T follicular helper cell (primary cell): ENCODE measurements around the gene HECW1.
"Not testable (repeated sequence)": the region's sequence is repeated elsewhere in the genome, so short reads cannot be mapped to it uniquely, and the experiment has no call there.

Source experiments
- DNase-seq: peaks from one replicate; pipeline ENCODE4 v3.0.0-alpha.2; 2020; ENCODE audit warnings: low read depth

HECW1 gene

GRCh38 chr7:43573832-43574231 lies 461.4 kb downstream of the HECW1 start:
- DNase-seq: not testable (repeated sequence)

GRCh38 chr7:43575506-43575905 lies 463.1 kb downstream of the HECW1 start:
- no peak for DNase-seq

DNA sequence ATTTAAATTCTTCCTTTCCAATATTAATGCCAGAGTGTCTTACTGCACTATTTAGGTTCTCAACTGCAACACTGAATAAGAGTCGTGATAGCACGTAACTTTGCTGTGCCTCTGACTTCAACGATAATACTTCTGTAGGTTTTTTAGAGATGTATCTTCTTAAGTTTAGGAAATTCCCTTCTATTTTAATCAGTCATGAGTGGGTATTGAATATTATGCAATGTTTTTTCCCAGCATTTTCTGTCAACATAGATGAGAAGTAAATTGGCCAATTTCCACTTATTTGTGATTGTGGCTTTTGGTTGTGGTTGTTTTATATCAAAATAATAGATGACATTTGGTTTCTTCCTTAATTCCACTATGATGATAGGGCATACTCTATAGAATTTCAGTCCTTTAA lies 463.8 kb downstream of the HECW1 start:
- no peak for DNase-seq

GRCh38 chr7:43577485-43577951 lies 465.1 kb downstream of the HECW1 start:
- DNase-seq: no peak

DNA sequence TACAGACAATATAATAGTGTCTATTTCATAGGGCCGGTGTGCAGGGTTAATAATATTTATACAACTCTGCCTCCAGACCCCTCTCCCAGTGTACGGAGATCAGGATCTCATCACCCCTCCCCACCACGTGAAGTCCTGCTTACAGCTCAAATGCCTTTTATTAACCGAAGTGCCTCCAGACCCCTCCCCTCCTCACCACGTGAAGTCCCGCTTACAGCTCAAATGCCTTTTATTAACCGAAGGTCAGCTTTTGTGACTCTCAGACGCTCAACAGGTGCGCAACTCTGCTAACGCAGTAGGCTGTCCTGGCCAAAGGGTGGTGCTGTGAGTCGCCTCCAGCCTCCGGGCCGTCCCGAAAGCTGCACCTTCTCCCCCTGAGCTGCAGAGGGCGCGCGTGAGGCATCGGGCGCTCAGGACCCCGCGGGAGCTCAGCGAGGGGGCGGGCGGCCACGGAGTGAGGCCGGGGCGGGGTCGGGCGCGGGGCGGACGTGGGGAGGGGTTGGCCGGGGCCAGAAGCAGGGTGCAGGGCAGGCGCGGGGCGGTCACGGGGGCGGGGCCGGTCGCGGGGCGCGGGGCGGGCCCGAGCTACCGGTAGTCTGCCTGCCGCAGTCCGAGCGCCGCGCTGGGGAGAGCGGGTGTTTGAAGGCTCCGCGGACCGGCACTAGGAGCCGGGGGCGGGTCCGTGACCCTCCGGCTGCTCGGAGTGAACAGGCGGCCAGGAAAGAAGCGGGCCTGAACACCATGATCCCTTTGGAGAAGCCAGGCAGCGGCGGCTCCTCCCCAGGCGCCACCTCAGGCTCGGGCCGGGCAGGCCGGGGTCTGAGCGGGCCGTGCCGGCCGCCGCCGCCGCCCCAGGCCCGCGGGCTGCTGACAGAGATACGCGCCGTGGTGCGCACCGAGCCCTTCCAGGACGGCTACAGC lies 470.3 kb downstream of the HECW1 start, which contains the start of gene STK17A:
TSS of gene STK17A (plus strand) at position 606 of the 921 bp plus-strand sequence. CDS start at position 742, 136 bp downstream.
- DNase-seq: peak; percentile 91

- peak; percentile 59 for DNase-seq
These were observed 471.2 kb downstream of the HECW1 start for GRCh38 chr7:43583424-43584194.

GRCh38 chr7:43584195-43584586 lies 471.7 kb downstream of the HECW1 start:
- peak; percentile 27 for DNase-seq

- DNase-seq: not testable (repeated sequence)
These were observed 472.3 kb downstream of the HECW1 start for GRCh38 chr7:43584733-43585132.

DNA sequence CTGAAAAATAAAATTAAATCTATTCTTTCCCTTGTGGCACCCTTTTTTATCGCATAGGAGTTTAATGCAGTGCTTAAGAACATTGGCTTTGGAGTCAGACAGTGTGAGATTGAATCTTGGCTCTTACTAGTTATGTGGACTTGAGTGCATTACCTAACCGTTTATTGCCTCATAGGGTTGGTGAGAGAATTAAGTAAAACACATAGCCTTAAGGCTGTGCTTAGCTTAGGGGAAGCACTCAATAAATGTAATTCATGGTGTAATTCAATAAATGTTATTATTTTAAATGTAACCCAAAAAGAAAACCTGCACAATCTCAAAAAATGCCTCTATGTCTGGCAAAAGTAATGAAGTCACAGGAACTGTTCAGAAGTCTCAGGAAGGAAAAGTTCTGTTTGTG lies 473.1 kb downstream of the HECW1 start:
- no peak for DNase-seq

DNA sequence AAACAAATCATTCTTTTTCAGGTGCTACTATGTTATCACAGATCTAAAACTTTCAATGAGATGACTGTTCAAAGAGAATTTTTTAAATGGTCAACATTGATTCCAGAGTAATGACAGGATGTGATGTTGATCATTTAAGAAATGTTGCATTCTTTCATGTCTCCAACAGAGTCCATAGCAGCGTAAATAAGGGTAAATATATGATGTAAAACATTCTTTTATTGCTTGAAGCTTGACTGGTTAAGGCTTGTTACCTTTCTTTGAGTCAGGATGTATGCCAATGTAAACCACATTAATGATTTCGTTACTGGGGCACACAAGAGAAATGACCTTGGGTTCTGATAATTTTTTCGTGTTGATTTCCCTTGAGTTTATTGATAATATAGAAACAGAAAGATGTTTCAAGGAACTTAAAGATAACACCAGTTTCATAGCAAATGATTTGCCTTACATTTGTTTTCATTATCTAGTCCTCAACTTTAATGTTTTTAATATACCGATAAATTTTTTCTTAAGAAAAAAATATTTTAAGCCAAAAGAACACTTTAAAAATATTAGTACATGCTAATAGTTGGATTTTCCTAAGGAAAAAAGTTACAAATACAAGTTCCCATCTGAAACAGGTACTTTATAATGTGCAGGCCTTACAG lies 473.9 kb downstream of the HECW1 start:
- no peak for DNase-seq

DNA sequence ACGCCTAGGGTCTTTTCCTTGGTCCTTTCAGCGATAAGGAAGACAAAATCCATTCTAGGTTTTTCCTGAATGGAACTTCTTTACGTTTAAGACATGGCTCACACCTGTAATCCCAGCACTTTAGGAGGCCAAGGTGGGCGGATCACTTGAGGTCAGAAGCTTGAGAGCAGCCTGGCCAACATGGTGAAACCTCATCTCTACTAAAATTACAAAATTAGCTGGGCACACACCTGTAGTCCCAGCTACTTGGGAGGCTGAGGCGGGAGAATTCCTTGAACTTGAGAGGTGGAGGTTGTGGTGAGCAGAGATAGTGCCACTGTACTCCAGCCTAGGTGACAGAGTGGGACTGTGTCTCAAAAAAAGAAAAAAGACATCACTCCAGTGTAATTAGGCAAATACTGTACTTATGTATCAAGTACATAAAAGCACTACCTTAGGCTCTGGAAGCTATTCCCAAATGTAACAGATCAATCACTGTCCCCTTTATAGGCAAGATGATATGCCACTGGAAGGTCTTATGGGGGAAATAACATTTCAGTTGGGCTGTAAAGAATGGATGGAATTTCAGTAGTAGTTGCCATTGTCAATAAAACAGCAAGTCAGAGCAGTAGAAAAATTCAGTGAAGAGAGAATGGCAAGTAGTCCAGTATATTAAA lies 476.2 kb downstream of the HECW1 start:
- DNase-seq: no peak

- no peak for DNase-seq
These were observed 476.7 kb downstream of the HECW1 start for GRCh38 chr7:43589133-43589478.

DNA sequence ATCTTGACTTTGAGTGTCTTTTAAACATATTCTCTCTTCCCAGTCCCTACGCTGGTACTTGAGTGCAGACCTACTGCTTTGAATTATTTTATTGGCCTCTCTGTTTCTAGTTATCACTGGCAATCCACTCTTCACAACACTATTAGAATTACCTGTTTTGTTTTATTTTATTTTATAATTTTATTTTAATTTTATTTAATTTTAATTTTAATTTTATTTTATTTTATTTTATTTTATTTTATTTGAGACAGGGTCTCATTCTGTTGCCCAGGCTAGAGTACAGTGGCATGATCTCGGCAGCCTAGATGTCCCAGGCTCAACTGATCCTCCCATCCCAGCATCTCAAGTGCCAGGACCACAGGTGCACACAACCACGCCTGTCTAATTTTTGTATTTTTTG lies 477.3 kb downstream of the HECW1 start:
- DNase-seq: no peak

- no peak for DNase-seq
These were observed 478.6 kb downstream of the HECW1 start for GRCh38 chr7:43590862-43591557.

- no peak for DNase-seq
These were observed 479.2 kb downstream of the HECW1 start for GRCh38 chr7:43591558-43592180.

- DNase-seq: no peak
These were observed 479.9 kb downstream of the HECW1 start for GRCh38 chr7:43592326-43592725.

DNA sequence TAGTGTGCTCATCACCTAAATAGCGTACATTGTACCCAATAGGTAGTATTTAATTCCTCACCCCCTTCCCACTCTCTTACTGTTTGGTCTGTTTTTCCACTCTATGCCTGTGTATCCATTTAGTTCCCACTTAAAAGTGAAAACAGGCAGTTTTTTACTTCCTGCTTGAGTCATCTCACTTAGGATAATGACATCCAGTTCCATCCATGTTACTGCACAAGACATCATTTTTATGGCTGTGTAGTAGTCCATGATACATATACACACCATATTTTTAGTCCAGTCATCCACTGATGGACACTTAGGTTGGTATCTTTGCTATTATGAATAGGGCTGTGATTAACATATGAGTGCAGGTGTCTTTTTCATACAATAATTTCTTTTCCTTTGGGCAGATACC lies 480.6 kb downstream of the HECW1 start:
- DNase-seq: no peak

DNA sequence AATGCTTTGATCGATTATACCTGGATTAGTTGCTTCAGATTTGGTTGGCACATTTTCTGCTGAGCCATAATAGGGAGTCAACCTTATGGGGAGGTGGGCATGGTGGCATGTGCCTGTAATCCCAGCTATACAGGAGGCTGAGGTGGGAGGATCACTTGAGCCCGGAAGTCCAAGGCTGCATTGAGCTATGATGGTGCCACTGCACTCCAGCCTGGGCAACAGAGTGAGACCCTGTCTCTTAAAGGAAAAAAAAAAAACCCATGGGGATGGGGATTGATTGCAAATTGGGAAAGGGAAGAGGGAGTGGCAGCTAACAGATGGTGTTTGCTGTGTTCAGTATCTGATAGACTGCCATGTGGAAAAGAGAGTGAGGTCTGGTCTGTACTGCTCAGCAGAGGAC lies 481.6 kb downstream of the HECW1 start:
- no peak for DNase-seq

DNA sequence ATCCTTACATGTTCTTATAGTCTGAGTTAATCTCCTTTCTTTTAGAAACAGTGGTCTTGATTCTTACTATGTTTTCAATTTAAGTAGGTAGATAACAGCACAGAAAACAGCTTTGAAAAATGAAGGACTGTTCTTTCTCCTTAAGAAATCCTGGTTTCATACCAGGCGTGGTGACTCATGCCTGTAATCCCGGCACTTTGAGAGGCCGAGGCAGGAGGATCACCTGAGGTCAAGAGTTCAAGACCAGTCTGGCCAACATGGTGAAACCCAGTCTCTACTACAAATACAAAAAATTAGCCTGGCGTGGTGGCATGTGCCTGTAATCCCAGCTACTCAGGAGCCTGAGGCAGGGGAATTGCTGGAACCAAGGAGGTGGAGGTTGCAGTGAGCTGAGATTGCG lies 484.0 kb downstream of the HECW1 start:
- not testable (repeated sequence) for DNase-seq

DNA sequence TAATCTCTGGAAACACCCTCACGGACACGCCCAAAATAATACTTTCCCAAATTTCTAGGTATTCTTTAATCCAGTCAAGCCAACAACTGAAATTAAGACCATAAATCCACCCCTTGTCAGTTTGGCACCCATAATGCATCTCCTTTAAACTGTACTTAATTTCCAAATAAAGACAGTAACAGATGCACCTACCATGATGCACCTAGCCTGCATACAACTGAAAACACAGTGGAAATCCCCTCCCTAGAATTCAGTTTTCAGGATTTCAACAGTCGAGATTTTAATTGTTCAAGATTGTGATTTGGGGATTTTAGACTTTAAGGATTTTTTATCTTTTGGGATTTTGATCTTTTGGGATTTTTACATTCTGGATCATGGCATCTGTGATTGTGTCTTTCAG lies 487.6 kb downstream of the HECW1 start:
- DNase-seq: no peak

- no peak for DNase-seq
These were observed 489.8 kb downstream of the HECW1 start for GRCh38 chr7:43602256-43602655.
